ENCODE measurements around the gene TGIF1.

Gene TGIF1

DNA sequence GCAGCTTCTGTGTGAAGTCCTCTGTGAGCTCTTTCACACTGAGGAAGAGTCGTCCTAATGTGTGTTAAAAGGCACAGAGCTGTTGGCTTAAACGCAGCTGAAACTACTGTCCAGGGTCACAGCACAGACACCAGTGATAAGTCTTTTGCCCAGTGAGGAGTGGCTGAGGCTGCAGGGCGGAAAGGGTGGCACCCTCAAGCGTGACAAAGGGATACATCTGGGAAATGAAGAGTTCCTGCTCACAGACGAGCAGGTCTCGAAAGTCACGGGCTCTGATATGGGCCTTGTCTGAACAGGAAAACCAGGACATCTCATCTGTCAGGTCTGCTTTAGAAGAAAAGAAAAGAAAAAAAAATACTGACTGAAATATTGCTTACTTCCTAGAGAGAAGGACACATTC lies 36.5 kb downstream of the TGIF1 start:
- no peak for DNase-seq

DNA sequence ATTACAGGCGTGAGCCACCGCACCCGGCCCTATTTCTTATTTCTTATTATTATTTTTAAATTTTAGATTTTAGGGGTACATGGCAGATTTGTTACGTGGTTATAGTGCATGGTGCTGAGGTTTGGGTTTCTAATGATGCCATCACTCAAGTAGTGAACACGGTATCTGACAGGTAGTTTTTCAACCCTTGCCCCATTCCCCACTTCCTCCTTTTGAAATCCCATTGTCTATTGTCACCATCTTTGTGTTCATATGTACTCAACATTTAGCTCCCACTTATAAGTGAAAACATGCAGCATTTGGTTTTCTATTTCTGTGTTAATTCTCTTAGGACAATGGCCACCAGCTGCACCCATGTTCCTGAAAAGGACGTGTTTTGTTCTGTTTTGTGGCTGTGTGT lies 39.5 kb downstream of the TGIF1 start:
- DNase-seq: no peak

DNA sequence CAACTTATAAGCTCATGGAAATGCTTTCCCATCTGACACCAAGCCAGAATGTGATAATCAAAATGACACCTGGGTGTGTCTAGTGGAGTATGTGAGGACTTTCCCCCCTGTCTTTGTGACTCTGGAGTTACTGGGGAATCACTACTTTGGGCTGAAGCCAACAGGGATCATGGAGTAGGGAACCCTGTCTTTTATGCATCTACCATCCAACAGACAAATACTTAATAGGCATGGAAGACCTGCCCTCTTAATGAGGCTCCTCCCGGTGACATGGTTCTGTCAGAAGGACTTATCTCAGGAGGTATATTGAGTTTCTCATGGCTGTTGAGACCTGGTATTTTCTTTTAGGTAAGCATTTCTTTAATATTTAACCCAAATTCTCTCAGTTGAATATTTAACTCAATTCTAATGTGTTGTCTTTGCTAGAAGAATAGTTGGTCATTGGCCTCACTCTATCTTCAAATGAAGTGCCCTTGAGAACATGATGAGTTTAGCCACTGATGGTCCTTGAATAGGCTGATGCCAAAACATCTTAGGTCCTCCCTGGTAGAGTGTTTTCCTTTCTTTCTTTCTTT lies 42.1 kb downstream of the TGIF1 start:
- DNase-seq: no peak

DNA sequence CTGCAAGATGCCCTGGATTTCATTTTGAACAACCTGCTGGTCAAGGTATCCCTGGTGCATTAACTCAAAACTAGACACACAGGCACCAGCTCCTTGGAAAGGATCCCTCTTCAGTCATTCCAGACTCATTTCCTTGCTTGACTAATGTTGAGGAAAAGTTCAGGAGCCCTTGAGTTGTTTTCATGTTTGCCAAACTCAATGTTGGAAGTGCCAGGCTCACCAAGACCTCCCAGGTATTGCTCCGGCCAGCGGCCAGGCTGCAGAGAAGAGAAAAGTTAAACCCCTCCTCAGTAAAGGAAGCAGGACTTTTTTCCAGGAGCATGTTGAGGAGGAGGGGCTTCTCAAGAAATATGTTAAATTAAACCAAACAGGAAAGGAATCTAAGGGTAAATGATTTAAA lies 42.7 kb downstream of the TGIF1 start:
- DNase-seq: no peak

DNA sequence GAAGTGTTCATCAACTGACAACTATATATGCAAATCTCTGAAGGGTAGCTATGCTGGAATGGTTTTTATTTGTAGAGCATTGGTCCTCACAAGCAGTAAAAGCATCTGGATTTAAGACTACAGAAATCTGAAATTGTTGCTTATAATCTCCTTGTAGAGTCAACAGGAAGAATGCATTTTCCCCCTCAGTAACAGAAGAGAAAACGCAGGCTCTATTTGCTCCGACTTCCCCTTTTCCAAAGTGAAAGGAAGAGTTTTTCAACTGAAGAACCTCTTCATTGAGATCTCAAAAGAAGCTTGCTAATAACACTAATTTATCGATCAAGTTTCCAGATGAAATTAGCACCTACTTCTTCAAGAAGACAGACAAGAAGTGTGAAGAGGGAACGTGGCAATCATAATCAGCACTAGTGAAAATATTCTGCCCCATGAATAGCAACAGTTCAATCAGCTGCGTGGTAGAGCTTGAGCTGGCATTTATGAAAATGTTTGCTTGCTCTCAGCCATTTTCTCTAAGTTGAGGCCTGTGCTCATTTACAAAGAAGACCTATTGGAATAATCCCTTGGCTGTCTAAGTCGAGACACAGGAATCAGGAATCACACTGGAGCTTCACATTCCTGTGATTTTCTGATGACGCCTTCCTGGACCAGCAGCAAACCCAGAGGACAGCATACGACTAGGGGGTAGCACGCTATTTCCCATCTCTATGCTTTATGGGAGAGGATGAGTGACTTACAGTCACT lies 43.7 kb downstream of the TGIF1 start:
- no peak for DNase-seq

DNA sequence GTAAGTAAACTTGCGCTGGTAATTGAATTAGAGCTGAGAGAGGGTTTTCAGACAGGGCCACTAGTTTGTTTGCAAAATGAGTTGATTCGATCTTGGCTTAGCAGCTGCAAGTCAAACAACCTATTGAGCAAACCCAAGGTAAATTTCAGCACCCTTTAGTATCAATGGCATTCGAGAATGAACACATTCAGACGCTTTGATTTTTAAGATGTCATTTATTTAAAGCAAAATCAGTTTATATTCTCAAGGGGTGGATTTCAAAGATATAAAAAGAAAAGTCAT lies 44.2 kb downstream of the TGIF1 start:
- DNase-seq: no peak

DNA sequence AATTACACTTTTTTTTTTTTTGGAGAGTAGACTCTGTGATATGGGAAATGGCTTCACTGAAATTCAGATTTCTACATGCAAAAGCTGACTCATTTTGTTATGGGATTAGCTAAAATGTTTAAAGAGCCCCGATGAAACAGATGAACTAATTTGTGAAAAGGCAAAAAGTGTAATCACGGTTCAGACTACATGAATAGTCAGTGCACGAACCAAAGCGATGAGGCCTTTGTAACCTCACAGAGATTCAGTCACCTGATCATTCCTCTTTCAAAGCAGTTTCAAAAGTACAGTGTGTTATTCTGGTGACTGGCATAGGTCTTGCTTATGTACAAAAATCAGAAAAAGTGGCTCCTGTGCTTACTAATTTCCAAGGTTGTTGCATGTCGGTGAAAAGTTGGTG lies 44.6 kb downstream of the TGIF1 start:
- no peak for DNase-seq

DNA sequence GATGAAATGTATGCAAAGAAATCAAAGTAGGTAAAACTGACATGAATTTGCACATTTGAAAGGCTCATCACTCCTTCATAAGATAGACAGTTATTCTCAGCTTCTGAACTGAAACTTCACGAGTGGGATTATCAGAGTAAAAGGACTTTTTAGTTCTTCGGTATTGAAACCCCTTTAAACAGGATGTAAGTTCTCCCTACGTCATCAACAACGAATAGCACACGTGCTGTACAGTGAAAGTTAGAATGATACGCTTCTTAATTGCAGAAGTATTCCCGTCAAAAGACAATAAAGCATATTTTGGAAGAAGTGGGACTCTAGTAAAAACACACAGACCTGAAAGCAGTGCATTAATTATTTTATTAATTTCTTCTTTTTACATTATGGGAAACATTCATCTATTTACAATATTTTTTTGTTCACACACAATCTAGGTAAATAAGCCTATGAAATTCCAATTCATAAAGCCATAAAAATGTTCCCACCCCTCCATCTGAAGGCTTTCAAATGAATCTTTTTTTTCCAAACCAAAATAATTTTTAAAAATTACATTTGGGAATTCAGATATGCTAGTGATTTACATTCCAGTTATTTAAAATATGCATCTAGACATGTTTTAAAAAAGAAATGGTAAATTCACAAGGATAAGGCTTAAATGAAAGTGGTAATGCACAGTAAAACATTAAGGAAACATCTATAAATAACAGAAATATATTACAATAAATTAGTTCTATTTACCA lies 45.9 kb downstream of the TGIF1 start:
- DNase-seq: no peak

DNA sequence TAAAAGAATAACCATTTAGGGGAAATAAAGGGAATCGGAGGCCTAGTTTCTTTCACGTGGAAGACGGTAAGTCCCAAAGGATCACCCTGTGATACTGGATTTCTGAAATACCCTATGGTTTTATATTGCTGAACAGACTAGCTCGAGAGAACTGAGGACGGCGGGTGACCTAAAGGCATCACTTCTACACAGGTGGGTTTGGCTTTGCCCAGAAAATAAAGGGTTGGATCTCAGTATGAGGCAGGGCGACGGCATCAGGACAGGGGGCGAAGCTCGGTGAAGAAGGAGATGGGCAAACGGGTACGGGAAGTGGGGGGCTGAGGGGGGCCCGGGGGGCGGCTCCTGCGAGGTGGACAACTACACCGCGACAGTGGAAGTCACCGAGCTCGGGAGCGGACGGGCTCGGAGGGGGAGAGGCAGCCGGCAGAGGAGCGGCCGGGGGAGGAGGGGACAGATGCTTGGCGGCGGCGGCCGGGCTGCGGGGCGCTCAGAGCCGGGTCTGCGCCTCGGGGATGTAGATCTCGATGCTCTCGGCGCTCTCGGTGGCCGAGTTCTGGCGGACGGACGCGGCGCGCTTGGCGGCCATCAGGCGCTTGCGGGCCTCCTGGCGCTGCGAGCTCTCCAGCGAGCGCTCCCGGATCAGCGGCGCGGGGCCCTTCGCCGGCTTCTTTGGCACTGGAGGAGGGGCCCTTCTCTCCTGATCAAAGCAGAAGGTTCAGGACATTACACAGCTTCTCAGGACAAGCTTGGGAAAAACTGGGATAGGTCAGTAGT lies 48.9 kb downstream of the TGIF1 start:
- DNase-seq: no peak

DNA sequence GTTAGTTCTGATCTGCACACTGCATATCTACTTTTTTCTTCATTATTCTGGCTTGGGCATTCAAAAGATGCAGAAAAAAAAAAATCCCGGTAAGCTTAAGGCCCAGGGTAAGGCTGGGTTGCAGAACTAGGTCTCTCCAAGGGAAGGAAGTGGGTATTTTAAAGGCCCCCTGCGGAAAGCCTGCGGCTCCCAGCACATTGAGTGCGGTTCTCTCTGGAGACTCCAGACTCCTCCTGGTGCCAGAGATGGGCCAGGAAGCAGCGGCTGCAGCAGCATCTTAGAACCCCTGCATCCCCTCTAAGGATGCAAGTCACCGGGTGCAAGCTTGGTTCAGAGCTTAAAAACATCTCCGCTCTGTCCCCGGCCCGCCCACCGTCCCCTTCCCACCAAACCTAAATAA lies 49.5 kb downstream of the TGIF1 start:
- no peak for DNase-seq

DNA sequence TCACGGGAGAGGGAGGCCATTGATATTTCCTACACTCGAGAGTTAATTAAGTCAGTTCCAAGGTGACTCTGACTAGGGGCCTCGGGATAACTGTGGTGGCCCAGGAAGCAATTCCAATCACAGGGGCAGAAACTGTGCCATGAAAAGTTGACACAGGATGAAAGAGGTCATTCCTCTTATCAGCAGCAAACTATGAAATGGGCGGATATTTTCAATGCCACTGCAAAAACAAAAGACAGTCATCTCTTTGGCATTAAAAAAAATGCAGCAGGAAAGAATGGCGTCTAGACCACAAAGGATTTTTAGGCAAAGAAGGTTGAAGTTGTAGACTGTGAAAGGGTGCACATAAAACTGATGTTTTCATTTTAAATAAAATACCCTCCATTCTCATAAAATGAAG lies 50.0 kb downstream of the TGIF1 start:
- DNase-seq: no peak

DNA sequence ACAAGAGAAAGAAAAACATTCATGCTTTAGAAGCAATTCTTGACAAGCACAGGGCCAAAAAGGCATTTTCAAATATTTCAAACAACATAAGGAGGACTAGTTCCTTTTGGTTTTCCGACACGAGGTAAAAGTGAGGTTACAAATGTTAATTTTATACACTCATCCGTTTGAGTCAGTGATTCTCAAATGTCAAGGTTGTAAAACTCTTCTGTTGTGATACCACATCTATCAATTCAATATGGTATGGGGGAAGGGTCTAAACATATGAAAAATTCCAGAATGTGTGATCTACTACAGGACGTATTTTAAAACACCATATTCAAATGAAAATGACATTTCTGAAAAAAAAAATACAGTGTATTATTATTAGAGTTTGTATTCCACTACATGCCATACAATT lies 52.7 kb downstream of the TGIF1 start:
- no peak for DNase-seq

DNA sequence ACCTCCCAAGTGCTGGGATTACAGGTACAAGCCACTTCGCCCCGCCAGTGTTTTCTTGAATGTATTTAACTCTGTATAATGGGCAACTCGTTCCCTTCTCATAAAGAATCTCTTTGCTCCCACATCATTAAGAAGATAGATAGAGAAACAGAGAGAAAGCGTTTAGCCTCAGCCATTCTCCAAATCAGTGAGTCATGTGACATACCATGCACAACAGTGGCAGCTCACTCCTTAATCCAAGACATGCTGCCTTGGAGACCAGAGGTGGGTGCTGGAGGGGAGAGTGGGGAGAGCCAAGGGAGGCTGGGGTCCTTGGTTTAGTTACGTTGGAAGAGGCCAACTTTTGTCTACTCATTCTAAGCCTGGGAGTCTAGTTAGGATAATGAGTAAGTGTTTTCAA lies 54.7 kb downstream of the TGIF1 start:
- no peak for DNase-seq

DNA sequence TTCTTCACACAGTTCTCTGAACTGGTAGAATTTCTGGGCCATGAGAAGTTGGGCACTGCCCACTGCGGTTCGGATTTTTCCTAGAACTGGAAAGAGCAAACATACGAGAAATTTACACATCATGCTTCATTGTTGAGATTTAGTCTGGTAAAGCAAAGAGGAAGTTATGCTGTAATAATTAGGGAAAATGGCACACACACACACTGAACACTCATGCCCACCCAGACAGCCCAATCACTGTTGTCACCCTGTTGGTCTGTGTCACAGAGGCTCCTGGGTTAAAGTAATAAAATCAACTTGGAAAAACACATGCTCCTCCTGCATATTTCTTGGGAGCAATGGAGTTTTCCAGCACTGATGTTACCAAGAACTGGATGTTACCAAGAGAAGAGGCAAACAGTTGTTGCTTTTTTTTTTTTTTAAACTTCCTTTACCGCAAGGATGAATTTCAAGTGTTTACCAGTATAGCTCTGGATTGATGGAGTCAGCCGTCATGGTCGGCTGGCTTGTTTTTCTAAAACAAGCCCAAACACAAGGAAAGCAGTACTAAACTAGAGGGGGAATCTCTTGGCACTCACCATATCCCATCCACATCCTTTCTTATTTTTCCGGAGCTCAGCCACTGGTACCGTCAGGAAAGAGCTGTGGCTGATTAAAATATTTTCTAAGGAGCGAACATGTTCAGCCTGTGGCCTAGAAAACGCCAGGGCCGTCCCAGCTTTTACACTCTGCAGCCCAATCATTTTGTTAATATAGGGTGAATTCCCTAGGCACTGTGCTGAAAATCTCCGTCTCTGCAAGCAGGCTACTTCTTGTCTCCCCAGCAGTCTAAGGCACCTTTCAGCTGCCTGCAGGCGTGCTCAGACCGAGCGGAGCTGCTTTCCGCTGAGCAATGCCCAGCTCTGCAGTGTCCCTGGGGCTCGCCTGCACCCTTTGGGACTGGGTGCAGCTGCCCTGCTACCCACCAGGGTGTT lies 58.9 kb downstream of the TGIF1 start:
- no peak for DNase-seq

Data from T1000 (cell line).